ENCODE results near the gene HPSE2. TPM values are rescaled to one million over a fixed set of nuclear protein-coding genes. Genes with fewer than 3 reads are reported as not detected.

The HPSE2 gene
- total RNA-seq, 4 donors from 2014 or later: 32.3 to 70.0 (median 43.6) TPM

DNA sequence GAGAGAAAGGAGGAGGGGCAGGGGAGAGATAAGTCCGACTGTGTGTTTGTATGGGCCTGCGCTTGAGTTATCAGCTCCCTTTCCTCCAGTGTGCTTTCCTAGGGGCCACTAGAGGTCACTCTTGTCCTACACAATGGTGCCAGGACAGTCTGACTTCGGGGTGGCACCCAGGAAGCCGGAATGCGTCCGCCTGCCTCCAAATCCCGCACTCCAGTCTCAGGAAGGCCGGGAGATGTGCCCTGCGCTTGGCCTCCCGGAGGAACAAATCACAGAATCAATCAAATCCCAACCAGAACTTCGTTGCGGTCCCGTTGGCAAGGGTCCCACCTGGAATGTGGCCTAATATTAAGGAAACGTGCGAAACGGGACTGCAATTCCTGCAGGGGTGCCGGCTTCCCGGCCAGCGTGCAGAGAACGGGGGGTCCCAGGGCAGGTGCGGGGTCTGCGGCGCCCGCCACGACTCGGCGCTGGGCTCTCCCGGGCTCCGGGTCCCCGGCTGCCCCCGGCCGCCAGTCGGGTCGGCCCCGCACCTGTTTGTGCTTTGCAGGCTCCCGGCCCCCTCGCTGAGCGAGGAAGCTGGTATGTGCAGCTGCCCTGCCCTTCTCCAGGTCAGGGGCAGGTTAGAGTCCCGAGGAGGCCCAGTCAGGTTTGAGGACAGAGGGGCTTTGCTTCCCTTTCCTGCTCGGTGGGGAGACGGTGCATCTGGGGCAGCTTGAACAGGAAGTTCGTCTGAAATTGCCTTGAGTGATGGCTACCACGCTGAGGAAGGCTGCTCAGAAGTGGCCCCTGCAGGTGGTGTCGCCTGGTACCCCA lies 767.9 kb downstream of the HPSE2 start:
- intact Hi-C loops (cut with DNase I): loop anchor here (2.0 to 10.0 kb wide), 4 partner anchors 195 to 907 kb away; no protein-coding TSS in a partner anchor
- Histone ChIP-seq H3K27ac (replicated peaks in 1 of 4) (no peak overlapping the region), H3K4me1 (peaks cover 8 to 17% (median 12%) of the 10 kb centered on the region in 4 donors), H3K4me3 (peak overlapping the region; percentile 59 to 67 (median 61)), H3K27me3 (no peaks in the 10 kb centered on the region), H3K36me3 (no peaks in the 10 kb centered on the region), H3K9me3 (no peaks in the 10 kb centered on the region)
- no peak for TF ChIP-seq EP300 (IDR thresholded peaks at IDR 0.05)
- TF ChIP-seq POLR2A (IDR thresholded peaks at IDR 0.05; ENCODE audit: low read depth): no peak
- TF ChIP-seq CTCF (IDR thresholded peaks at IDR 0.05): peak; percentile 75 to 86 (median 81)
- peak in 1 of 2 donors; percentile 26 for TF ChIP-seq POLR2AphosphoS5 (IDR thresholded peaks at IDR 0.05)
- WGBS: 12% methylated on average over 18 of the region's 44 CpGs
- DNase-seq (ENCODE audit: extremely low spot score): peak; percentile 89

DNA sequence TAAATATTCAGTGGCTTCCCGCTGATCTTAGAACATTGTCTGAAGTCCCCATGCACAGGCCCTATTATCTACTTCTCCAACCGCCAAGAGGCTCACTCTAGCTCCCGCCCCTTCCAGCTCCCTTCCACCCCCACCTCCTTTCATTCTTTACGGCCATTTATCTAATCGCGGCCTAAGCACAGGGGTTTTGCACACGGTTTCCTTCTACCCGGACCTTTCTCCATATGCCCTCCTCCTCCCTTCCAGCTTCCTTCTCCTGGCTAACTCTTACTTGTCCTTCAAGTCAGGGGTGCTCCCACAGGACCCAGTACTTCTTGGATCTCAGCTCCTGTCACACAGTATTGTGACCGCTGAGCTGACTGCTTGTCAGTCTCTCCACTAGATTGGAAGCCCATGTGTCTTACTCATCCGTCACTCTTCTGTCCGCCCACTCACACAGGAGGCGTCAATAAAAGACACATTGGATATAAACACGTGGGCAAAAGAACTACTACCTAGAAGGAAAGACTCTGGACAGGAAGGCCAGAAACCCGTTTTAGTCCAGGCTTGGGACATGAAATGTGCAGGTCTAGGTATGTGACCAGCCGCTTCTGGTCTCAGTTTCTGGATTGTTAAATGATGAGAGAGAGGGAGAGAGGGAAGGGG lies 768.7 kb downstream of the HPSE2 start:
- no peak for DNase-seq (ENCODE audit: extremely low spot score)
- Histone ChIP-seq H3K9me3 (no peaks in the 10 kb centered on the region), H3K4me3 (peak overlapping the region in 1 of 4 donors; percentile 67), H3K27me3 (no peaks in the 10 kb centered on the region), H3K27ac (replicated peaks in 1 of 4) (no peak overlapping the region), H3K4me1 (peaks cover 8 to 17% (median 12%) of the 10 kb centered on the region in 4 donors), H3K36me3 (no peaks in the 10 kb centered on the region)
- no peak for TF ChIP-seq POLR2A (IDR thresholded peaks at IDR 0.05; ENCODE audit: low read depth)
- TF ChIP-seq EP300 (IDR thresholded peaks at IDR 0.05): no peak
- no peak for TF ChIP-seq POLR2AphosphoS5 (IDR thresholded peaks at IDR 0.05)
- no peak for TF ChIP-seq CTCF (IDR thresholded peaks at IDR 0.05)
- intact Hi-C loops (cut with DNase I): loop anchor here (2.0 to 10.0 kb wide), 4 partner anchors 195 to 908 kb away; no protein-coding TSS in a partner anchor
- 74% methylated on average over 15 of the region's 15 CpGs for WGBS

- no peak for TF ChIP-seq EP300 (IDR thresholded peaks at IDR 0.05)
- TF ChIP-seq CTCF (IDR thresholded peaks at IDR 0.05): no peak
- no peak for TF ChIP-seq POLR2AphosphoS5 (IDR thresholded peaks at IDR 0.05)
- TF ChIP-seq POLR2A (IDR thresholded peaks at IDR 0.05; ENCODE audit: low read depth): no peak
- no peaks in the 10 kb centered on the region for H3K27me3 ChIP-seq
- H3K9me3 ChIP-seq: no peaks in the 10 kb centered on the region
- H3K36me3 ChIP-seq: no peaks in the 10 kb centered on the region
- H3K4me1 ChIP-seq: peaks cover 13 to 23% (median 17%) of the 10 kb centered on the region in 4 donors
- H3K27ac ChIP-seq (replicated peaks in 1 of 4): no peak overlapping the region
- intact Hi-C loops (cut with DNase I): loop anchor here (2.0 to 10.0 kb wide), 4 partner anchors 196 to 909 kb away; no protein-coding TSS in a partner anchor
- peak; percentile 89 for DNase-seq (ENCODE audit: extremely low spot score)
- H3K4me3 ChIP-seq: no peak overlapping the region
- WGBS: 93% methylated on average over 3 of the region's 3 CpGs
Observed at GRCh38 chr10:98465866-98466265, 769.8 kb downstream of the HPSE2 start.

DNA sequence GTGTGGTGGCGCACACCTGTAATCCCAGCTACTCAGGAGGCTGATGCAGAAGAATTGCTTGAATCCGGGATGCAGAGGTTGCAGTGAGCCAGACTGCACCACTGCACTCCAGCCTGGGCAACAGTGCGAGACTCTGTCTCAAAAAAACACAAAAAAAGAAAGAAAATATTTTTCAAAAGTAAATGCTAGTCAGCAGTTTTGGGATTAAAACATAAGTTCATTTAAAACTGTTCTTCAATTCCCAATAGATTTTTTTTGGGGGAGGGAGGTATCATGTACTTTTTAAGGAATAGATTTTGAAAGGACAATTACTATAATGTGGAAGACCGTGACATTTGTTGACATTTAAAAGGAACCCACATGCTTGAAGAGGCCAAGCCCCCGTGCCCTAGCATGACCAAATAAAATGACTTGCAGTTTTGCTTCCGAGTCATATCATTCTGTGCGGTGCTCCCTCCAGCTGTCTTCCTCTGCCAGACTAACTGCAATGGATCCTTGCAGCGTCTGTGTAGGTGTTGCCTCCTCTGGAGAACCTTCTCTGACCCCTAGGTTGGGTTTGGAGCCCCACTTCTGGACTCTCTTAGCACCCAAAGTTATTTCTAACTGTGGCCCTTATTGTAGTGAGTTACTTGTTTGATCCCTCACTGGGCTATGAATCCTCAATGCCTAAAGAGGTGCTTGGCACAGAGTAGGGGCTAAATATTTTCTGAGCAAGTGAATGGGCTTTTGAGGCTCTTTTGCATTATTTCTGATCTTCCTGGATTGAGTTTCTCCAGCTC lies 771.5 kb downstream of the HPSE2 start:
- Histone ChIP-seq H3K27me3 (no peaks in the 10 kb centered on the region), H3K4me3 (no peak overlapping the region), H3K27ac (replicated peaks in 1 of 4) (no peak overlapping the region), H3K9me3 (no peaks in the 10 kb centered on the region), H3K36me3 (peaks cover 0 to 5% (median 0%) of the 10 kb centered on the region in 4 donors), H3K4me1 (peaks cover 17 to 26% (median 23%) of the 10 kb centered on the region in 4 donors)
- intact Hi-C loops (cut with DNase I): loop anchor here (10.0 kb wide), 1 partner anchor 911 kb away; no protein-coding TSS in a partner anchor
- WGBS: 75% methylated on average over 8 of the region's 8 CpGs
- peak; percentile 66 for DNase-seq (ENCODE audit: extremely low spot score)
- TF ChIP-seq EP300 (IDR thresholded peaks at IDR 0.05) (no peak), POLR2AphosphoS5 (IDR thresholded peaks at IDR 0.05) (no peak), POLR2A (IDR thresholded peaks at IDR 0.05; ENCODE audit: low read depth) (no peak), CTCF (IDR thresholded peaks at IDR 0.05) (no peak)

All from esophagus muscularis mucosa (tissue), 4 donors.